HL-60 (cell line): ENCODE measurements around the gene SLC26A1.

Source experiments
- POLR2AphosphoS5 ChIP-seq: IDR thresholded peaks from 2 replicates; pipeline ENCODE4 v1.6.1; 2012; ENCODE audit warnings: low read depth
- TF ChIP-seq, protein P1 (sequence below): IDR thresholded peaks from one replicate; pipeline ENCODE4 v1.5.1; 2011; ENCODE audit warnings: low read length, control low read depth, inconsistent platforms; ENCODE audit not compliant: insufficient read depth

DNA sequence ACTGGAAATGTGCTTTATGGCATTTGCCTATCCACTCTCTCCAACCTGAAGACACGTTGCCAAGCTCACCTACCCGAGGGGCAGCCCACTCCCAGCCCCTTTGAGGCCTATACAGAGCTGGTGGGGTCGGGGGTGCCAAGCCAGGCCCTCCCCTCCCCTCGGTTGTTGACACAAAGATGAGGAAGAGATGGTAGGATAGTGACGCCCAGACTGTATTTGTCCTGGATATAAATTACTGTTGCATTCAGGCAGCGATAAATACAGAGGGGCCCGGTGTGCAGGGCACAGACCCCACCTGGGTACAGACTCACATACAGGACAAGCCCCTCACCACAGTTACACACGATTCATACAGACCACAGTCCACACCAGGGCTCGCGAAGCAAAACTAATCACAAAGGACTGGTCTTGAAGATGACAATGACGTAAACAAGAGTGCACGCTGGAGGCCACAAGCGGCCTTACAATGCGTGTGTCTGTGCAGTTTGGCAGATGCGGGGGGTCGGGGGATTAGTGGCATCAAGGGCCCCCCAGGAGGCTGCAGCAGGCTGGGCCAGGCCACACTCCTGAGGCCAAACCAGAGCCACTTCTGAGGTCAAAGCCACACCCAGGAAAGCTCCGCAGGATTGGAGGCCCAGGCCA, 34.4 kb downstream of the SLC26A1 start:
- TF ChIP-seq, protein P1, sequence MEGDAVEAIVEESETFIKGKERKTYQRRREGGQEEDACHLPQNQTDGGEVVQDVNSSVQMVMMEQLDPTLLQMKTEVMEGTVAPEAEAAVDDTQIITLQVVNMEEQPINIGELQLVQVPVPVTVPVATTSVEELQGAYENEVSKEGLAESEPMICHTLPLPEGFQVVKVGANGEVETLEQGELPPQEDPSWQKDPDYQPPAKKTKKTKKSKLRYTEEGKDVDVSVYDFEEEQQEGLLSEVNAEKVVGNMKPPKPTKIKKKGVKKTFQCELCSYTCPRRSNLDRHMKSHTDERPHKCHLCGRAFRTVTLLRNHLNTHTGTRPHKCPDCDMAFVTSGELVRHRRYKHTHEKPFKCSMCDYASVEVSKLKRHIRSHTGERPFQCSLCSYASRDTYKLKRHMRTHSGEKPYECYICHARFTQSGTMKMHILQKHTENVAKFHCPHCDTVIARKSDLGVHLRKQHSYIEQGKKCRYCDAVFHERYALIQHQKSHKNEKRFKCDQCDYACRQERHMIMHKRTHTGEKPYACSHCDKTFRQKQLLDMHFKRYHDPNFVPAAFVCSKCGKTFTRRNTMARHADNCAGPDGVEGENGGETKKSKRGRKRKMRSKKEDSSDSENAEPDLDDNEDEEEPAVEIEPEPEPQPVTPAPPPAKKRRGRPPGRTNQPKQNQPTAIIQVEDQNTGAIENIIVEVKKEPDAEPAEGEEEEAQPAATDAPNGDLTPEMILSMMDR = no peak
- no peak for TF ChIP-seq POLR2AphosphoS5
